Stomach (tissue), 9 donors: ENCODE measurements around the gene COTL1. TPM values are rescaled to one million over a fixed set of nuclear protein-coding genes. Genes with fewer than 3 reads are reported as not detected.
"Not testable (repeated sequence)": the region's sequence is repeated elsewhere in the genome, so short reads cannot be mapped to it uniquely, and the experiment has no call there.

Experiments
- DNase-seq, 2 donors: peaks; one replicate each; pipeline versions ENCODE4 v3.0.0 to v3.0.0-alpha.2; 2013 to 2019
- H3K27ac ChIP-seq, 5 donors: fragments of 200-600 bp in 4 of 5; sonication (generic) in 4 of 5; one replicate each; pipeline ENCODE4 v1.5.1; 2013 to 2019; ENCODE audit warnings: mild to moderate bottlenecking in 1 of 5, moderate library complexity in 1 of 5
- H3K27me3 ChIP-seq, 3 donors: fragments of 200-600 bp; sonication (generic); one replicate each; pipeline ENCODE4 v1.5.1; 2017 to 2019; ENCODE audit warnings: mixed run types in 1 of 3
- H3K36me3 ChIP-seq, 4 donors: fragments of 200-600 bp; sonication (generic); 1 replicate in 3 of 4; 2 replicates in 1 of 4; pipeline ENCODE4 v1.5.1; 2016 to 2019
- H3K4me1 ChIP-seq, 4 donors: fragments of 200-600 bp; sonication (generic); one replicate each; pipeline ENCODE4 v1.5.1; 2016 to 2019
- H3K4me3 ChIP-seq, 4 donors: fragments of 200-600 bp; sonication (generic) in 3 of 4; one replicate each; pipeline ENCODE4 v1.5.1; 2016 to 2019; ENCODE audit warnings: mild to moderate bottlenecking in 1 of 4
- H3K9me3 ChIP-seq, 4 donors: fragments of 200-600 bp; sonication (generic); one replicate each; pipeline ENCODE4 v1.5.1; 2016 to 2019
- CTCF ChIP-seq, 7 experiments: fragments of 450-650 bp in 4 of 7; fragments of 200-600 bp in 3 of 7; sonication (generic) in 3 of 7; IDR thresholded peaks; one replicate each; pipeline ENCODE4 v1.5.1; 2016 to 2019; ENCODE audit warnings: antibody characterized with exemption in 7 of 7, control low read depth in 2 of 7, mild to moderate bottlenecking in 1 of 7
- EP300 ChIP-seq: sonication (generic); formaldehyde crosslinking; IDR thresholded peaks from one replicate; pipeline ENCODE4 v1.6.1; 2017; ENCODE audit warnings: antibody characterized with exemption
- POLR2A ChIP-seq, 4 donors: fragments of 450-650 bp; IDR thresholded peaks; one replicate each; pipeline ENCODE4 v1.6.1; 2016; ENCODE audit warnings: antibody characterized with exemption in 4 of 4, control low read depth in 2 of 4, mild to moderate bottlenecking in 1 of 4, moderate library complexity in 1 of 4
- POLR2AphosphoS5 ChIP-seq, 3 donors: sonication (generic); formaldehyde crosslinking; IDR thresholded peaks; one replicate each; pipeline ENCODE4 v1.6.1; 2016; ENCODE audit warnings: antibody characterized with exemption in 3 of 3
- WGBS, 5 donors: extraction: QIAGEN DNeasy Blood & Tissue Kit in 3 of 5; methylation state at CpG; one replicate each; pipeline versions ENCODE4 v1.1.5 to v1.1.7; 2013 to 2018; 5-methylcytosine and 5-hydroxymethylcytosine counted together
- intact Hi-C: fragments of 100-400 bp; cut with DNase I; formaldehyde crosslinking; loops from one replicate; pipeline ENCODE4 v1.15.1; 2023; ENCODE audit warnings: low total_unique reads
- polyA plus RNA-seq, 3 donors: library from polyadenylated mRNA; stranded (reverse); fragments of 200-250 nt; gene quantifications; one replicate each; pipeline ENCODE4 v1.2.3, GENCODE V29; 2013
- total RNA-seq, 5 donors: library from RNA; depleted of rRNA; stranded (reverse); fragments of >200 nt; gene quantifications; one replicate each; pipeline versions ENCODE4 v1.1.0 to v1.2.3, GENCODE V29; 2014 to 2016
- donor health status: healthy with polysubstance abuse.
- donor health status: Bipolar disorder and iron deficiency.
- donor health status: healthy.

Gene COTL1
- total and polyA plus RNA-seq, 8 donors: 40.3 to 187 (median 177) TPM

GRCh38 chr16:84518804-84519341 is 99.0 kb downstream of the COTL1 start:
- no peaks in the 10 kb centered on the region for H3K36me3 ChIP-seq
- intact Hi-C loops: no loop called here
- peak in 1 of 2 donors; percentile 61 for DNase-seq
- H3K27ac ChIP-seq: peak overlapping the region in 1 of 5 donors; percentile 31
- WGBS, 5 donors: 58 to 77% (median 61%) methylated on average over 16 to 17 of the region's 17 CpGs
- H3K9me3 ChIP-seq: no peaks in the 10 kb centered on the region
- TF ChIP-seq EP300 (no peak), POLR2A (IDR thresholded peaks at IDR 0.05) (no peak), CTCF (IDR thresholded peaks at IDR 0.05) (no peak), POLR2AphosphoS5 (IDR thresholded peaks at IDR 0.05) (no peak)
- no peak overlapping the region for H3K4me3 ChIP-seq
- peaks cover 0 to 18% (median 0%) of the 10 kb centered on the region in 4 donors for H3K4me1 ChIP-seq
- no peaks in the 10 kb centered on the region for H3K27me3 ChIP-seq

- WGBS, 5 donors: 94 to 97% (median 96%) methylated on average over 3 of the region's 3 CpGs
- intact Hi-C loops, H3K36me3 ChIP-seq, H3K27ac ChIP-seq, H3K4me3 ChIP-seq, DNase-seq, H3K27me3 ChIP-seq, H3K9me3 ChIP-seq: not testable (repeated sequence)
- peaks cover 0 to 18% (median 0%) of the 10 kb centered on the region in 4 donors for H3K4me1 ChIP-seq
Measured at GRCh38 chr16:84518220-84518619, 99.7 kb downstream of the COTL1 start.

- no peak for DNase-seq
Measured at GRCh38 chr16:84517366-84517765, 100.5 kb downstream of the COTL1 start.

More at GRCh38 chr16:84517366-84517765, 100.5 kb downstream of the COTL1 start:
- Histone ChIP-seq H3K27ac (no peak overlapping the region), H3K36me3 (no peaks in the 10 kb centered on the region), H3K4me3 (no peak overlapping the region), H3K27me3 (no peaks in the 10 kb centered on the region), H3K9me3 (no peaks in the 10 kb centered on the region), H3K4me1 (peaks cover 0 to 18% (median 0%) of the 10 kb centered on the region in 4 donors)
- TF ChIP-seq POLR2AphosphoS5 (IDR thresholded peaks at IDR 0.05) (no peak), POLR2A (IDR thresholded peaks at IDR 0.05) (no peak), CTCF (IDR thresholded peaks at IDR 0.05) (no peak), EP300 (no peak)
- WGBS, 5 donors: 83 to 94% (median 90%) methylated on average over 12 of the region's 12 CpGs
- intact Hi-C loops: no loop called here

Other genes with a start within 250 kb of the COTL1 start
- gene ATP2C2, start 249.5 kb downstream of the COTL1 start, total RNA-seq: 100 to 1,000 TPM in 1 of 5 donors, 1 to 10 TPM in 3, not detected in 1; 1.8 to 141 (median 4.3) TPM
- 1 to 10 TPM in 2 of 3 donors, not detected in 1; 1.1 to 5.4 TPM for gene ATP2C2, start 249.5 kb downstream of the COTL1 start, polyA plus RNA-seq
- gene MEAK7, start 113.4 kb downstream of the COTL1 start, total RNA-seq: 10 to 100 TPM in 2 of 5 donors, 1 to 10 TPM in 3; 5.8 to 21.1 (median 9.4) TPM
- 1 to 10 TPM; 3.9 to 7.0 (median 6.8) TPM for gene MEAK7, start 113.4 kb downstream of the COTL1 start, polyA plus RNA-seq
- 10 to 100 TPM; 29.5 to 62.4 (median 43.7) TPM for gene KLHL36, start 30.4 kb upstream of the COTL1 start, total RNA-seq
- gene KLHL36, start 30.4 kb upstream of the COTL1 start, polyA plus RNA-seq: 10 to 100 TPM; 10.5 to 14.3 (median 13.6) TPM
- 100 to 1,000 TPM in 1 of 5 donors, 10 to 100 TPM in 4; 37.4 to 183 (median 54.2) TPM for gene USP10, start 81.9 kb upstream of the COTL1 start, total RNA-seq
- 10 to 100 TPM; 17.1 to 33.0 (median 22.6) TPM for gene USP10, start 81.9 kb upstream of the COTL1 start, polyA plus RNA-seq
- 100 to 1,000 TPM in 3 of 5 donors, 10 to 100 TPM in 2; 92.0 to 242 (median 102) TPM for gene CRISPLD2, start 201.9 kb upstream of the COTL1 start, total RNA-seq
- gene CRISPLD2, start 201.9 kb upstream of the COTL1 start, polyA plus RNA-seq: 10 to 100 TPM; 18.3 to 46.0 (median 20.2) TPM